Middle frontal gyrus (tissue), 1 donor: ENCODE data around the gene AUTS2.

ENCODE experiments used
- DNase-seq: peaks from one replicate; pipeline ENCODE4 v3.0.0-alpha.2; 2015; ENCODE audit warnings: low spot score; ENCODE audit errors: extremely low spot score

The AUTS2 gene

DNA sequence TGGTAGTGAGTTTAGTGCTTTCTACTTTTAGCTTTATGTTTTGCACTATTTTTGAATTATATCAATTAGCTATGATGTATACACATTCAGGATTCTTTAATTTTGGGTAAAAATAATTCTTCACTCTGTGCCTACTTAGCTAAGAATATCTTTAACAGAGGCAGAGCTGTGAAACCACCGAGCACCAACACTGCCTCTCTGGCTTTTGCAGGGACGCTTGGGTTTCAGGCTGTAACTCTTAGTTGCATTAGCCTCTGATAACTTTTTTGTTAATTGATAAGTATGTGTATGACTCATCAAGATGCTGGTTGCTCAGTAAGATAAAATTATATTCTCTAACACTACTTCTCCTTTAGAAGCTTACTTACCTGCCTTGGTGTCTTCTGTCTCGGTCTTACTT lies 738.3 kb downstream of the AUTS2 start:
- no peak for DNase-seq

DNA sequence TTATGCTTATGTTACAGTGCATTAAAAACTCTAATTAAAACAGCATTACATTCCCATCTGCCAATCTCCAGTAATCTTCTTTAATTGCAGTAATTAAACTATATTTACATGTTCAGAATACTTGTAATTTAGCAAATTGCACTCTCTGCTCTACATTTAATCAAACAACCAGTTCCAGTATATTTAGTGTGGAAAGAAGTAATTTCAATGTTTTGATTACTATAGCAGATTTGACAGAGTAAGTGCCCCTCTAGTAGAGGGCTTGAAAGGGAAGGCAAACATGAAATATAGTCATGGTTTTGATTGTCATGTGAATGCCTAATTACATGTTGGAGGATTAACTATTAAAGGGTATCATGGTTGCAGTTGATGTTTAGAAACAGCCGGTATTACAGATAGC lies 739.7 kb downstream of the AUTS2 start:
- no peak for DNase-seq

DNA sequence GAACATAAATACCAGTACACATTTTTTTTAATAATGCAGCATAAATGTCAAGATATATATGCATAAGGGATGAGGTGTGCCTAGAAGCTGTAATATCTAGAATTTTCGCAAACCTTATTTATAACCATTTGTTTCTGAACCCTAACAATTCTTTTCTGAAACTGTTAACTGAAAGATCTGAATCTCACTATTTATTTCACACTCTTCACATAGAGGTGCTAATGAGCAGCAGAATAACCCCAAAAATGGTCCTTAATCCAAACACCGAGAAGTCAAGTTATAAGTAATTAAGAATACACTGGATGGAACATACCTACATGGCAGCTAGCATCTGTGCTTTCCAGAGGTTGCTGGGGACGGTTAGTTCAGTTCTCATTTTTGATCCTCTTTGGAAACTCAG lies 742.0 kb downstream of the AUTS2 start:
- DNase-seq, result no peak

DNA sequence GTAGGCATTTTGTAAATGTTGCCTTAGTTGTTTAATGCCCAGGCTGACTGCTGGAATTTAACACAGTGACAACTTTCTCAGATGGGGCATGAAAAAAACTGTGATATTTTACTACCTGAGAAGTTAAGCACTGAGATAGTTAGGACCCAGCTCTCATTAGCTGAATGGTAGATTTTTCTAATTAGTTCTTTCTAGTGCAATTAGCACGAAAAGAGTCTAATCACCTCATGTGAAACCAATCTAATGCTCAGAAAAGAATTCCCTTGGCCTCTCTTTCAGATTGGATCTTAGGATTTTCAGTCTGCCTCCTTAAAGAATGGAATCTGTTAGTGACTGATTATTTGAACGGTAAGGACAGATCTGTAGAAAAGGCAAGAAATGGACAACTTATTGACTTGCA lies 743.2 kb downstream of the AUTS2 start:
- no peak for DNase-seq

DNA sequence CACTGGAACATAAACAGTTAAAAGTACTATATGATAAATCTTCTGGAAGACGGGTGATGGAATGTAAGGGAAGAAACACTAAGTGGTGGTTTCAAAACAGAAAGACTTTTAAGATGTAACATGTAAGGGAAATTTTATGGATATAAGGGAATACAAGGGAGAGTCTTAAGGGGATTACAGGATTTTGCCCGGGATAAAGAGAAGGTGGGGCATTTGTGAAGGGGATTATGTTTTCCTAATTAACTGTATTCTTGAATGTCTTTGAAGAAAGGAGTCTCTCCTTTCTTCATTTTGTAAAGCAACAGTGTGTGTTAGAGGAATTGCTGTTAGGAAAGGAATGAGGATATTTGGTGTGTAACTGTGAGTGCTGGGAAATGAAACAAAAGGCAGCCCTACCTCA lies 745.2 kb downstream of the AUTS2 start:
- no peak for DNase-seq

DNA sequence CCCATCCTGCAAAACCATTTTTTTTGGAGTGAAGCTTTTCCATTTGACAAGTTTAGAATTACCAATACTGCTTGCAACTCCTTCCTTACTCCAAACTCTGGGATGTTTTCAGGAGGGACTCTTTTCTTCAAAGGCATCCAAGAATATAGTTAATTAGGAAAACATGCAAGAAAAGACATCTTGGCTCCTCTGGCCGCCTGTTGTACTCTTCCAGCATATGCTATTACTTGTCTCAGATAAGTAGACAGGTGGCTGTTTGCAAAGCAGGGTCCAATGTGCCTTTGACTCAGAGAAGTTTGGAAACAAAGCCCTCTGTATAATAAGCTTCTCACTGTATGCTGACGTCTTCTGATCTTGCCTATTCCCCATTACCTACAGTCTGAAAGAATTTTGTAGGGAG lies 746.5 kb downstream of the AUTS2 start:
- DNase-seq, result no peak

DNA sequence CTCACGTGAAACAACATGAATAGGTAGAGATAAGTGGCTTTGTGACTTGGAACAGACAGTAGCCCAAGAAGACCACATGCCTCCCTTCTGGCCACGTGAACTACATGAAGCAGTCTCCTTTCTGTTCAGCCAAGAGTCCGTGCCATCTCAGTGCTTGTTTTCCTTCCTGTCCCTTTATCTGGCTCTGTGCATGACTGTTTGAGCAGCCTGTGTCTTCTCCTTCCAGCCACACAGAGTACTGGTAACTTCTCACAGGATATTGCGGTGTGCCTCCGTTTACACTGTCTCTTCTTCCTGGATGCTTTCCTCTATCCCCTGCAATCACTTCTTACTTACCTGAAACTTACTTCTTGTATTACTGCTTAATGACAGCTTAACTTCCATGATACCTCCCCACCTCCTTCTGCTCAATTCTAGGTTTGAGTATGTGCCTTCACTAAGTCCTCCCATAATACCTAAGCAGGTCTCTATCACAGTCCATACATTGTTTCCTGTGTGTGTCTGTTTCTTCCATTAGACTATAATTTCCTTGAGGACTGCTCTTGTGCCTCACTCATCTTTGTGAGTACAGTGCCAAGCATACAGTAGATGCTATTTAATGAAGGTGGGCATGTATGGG lies 748.7 kb downstream of the AUTS2 start:
- no peak for DNase-seq

DNA sequence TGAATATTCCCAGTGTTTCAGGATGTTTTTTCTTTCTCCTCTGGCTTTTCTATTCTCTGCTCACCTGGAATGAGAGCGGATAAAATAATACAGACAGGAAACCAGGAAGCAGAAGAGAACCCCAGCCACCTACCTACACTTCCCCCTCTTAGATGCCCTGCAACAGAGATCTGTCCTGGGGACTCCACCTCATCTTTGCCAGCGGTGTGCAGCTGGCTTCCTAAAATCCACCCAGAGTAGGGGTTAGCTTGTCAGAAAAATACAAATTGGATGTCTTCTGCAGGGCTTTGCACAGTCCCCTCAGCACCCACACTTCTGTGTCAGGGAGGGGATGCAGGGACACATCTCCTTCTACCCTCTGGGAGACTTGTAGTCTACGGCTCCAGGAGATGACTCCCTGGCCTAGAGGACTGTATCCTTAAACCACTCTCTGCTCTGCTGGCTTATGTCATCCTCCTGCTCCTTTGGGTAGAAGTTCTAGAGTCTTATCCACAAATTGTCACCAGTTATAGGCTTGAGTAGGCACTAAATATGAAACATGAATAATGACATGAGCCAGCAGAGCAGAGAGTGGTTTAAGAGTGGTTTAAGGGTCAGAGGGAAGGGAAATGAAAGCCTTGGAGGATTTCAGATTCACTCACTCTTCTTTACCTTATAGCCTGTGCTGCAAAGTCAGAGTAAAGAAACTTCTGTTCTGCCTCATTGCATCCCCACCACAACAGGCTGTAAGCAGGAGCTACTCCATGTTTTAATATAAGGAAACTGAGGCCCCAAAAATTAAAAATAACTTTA lies 749.4 kb downstream of the AUTS2 start:
- no peak for DNase-seq

DNA sequence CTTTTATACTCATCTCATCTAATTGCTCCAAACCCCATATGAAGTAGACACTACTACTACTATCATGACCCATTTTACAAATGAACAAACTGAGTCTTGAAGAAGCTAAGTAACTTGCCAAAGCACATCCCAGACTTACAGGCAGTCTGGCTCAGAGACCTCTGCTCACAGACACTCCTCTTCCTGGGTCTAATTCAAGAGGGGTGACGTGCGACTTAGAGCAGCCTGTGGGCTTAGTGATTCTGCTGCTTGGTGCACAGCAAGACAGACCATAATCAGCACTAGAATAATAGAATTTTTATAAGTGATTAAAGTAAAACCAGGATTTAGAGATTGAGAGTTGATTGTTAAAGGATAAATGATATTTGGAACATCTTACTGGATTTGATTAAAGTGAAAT lies 750.8 kb downstream of the AUTS2 start:
- no peak for DNase-seq

DNA sequence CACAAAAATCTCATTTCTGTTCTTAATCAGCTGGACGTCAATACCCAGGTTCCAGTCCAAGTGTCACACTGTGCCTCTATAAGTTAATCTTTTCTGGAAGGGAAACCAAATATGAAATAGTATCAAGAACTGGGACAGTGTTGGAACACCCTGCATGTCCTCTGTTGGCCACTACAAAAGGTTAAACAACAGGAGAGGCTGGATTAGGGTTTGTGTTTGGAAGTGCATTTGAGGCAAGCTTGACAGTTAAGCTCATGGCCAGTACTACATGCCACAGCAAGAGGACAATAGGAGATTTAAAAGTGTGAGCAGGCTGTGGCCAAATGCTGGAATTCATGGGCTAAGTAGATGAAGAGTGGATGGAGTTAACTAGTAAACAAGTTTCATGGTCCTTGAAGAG lies 751.5 kb downstream of the AUTS2 start:
- no peak for DNase-seq

DNA sequence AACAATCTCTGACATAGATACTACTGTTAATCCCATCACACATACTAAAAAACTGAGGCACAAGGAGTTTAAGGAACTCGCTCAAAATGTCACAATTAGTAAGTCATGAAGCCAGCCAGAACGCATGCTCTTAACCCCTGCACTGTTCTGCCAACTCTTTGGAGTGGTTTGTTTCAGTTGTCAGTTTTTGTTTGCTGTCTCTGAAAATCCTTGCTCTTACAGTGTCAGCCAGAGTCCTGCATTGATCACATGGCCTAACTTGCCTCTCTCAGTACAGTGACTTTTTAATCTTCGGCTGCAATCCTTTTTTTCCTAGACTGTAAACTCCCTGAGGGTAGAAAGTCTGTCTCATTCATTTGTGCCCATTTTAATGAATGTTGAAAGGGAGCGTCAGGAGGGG lies 753.8 kb downstream of the AUTS2 start:
- DNase-seq, result no peak

DNA sequence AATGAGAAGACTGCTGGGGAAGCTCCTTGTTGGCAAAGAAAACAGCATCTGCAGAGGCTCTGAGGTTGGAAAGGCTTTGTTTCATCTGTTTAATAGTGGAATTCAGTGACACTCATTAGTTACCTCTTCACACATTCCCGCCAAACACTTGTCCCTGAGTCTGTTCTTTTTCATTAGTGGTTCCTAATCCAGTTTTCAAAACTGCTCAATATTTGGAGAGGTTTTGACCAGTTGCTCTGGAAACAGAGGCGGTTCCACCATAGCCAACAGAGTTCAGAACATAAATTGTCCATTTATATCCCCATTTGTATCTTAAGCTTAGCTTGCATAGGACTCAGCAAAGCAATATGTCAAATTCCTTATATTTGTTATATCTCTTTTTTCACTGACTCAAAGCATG lies 754.6 kb downstream of the AUTS2 start:
- no peak for DNase-seq

DNA sequence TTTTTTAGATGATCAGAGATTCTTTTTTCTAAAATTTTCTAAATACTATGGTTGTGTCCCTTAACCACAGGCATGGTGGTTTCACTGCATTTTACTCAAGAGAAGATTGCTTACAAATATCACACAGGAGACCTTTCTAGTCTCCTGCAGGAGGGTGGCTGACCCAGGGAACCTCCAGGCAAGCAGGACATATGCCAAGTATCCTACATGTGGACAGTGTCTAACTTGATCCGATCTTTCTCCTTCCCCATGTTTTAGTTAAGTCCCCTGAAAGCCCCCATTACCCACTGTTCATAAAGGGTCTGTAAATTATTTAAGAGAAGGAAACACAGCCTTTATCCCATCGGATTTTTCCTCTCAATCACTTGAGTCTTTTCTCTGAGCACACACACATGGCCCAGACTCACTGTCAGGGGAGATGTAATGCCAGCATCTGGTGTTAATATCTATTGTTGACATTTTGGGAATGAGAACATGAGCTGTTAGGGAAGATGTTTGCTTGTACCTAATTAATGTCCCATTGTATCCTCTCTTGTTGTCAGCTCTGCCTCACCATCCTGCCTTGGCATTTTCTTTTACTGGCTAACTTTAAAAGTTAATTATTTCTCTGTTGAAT lies 755.2 kb downstream of the AUTS2 start:
- DNase-seq, result no peak

DNA sequence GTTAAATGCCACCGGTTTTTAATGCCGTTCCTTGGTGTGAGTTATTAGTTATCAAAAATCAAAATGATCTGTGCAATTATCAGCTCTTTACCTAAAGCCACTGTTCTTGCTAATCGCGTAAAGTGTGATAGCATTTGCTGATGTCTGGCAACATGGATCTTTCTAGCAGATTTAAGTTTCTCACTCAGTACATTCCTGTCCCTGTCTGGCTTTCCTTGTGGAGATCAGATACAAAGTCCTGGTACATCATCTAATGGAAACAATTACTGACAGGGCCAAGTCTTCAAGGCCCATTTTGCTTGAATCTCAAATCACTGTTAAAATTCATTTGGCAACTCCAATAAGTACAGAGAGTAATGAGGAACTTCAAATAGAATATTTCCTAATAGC lies 755.7 kb downstream of the AUTS2 start:
- no peak for DNase-seq

DNA sequence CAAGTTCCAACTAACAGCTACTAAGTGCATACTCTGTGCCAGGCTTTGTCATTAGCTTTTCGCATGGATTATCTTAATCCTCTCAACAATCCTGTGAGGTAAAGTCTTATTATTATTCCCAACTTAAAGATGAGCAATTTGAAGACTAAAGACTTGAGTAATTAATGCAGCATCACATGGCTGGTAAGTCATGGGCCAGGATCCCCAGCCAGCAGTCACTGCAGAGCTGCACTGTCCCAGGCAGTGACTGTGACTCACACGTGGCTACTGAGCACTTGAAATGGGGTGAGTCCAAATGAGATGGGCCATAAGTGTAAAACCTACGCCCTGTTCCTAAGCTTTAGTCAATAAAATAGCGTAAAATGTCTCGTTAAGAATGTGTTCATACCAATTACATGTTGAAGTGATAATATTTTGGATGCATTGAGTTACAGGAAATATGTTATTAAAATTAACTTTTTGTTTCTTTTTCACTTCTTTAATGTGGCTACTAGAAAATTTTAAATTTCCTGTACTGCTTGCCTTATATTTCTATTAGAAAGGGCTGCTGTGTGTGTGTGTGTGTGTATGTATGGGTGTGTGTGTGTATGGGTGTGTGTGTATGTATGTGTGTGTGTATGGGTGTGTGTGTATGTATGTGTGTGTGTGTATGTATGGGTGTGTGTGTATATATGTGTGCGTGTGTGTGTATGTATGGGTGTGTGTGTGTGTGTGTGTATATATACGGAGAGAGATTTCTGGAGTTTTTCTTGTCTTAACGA lies 756.3 kb downstream of the AUTS2 start:
- DNase-seq, result no peak

DNA sequence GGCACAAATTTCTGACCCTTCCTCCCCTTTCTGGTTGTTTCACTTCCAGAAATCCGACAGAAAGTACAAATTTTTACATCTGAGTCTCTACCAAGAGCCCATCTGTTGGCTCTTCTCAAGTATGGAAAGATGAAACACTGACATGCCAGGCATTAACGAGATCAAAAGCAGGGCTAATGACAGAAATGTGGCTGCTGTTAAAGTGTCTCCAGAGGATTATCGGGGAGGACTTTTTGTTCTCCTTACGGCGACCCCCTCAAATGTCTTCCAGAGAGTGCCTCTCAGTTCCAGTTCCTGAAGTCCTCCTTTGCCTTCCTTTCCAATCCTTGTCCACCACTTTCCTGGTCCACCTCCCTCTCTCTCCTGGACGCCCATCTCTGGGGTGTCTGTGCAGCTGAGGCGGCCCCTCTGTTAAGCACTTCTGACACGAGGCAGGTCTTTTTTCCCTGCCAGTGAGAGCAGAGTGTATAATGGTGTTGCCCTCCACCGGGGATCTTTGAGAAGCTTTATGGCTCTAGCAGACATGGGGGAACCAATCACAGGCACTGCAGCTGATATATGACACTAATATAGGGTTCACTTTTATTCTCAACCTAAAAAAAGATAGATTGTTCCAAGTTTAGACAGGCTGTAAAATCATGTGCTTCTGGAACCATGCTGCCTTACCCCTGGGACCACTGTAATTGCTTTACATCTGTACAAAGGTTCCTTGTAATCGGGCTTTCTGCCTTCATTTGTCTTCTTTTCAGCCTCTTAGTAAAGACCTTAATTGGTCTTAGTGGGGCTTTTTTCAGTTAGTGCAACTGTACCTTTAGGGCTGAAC lies 757.1 kb downstream of the AUTS2 start:
- DNase-seq, result no peak

DNA sequence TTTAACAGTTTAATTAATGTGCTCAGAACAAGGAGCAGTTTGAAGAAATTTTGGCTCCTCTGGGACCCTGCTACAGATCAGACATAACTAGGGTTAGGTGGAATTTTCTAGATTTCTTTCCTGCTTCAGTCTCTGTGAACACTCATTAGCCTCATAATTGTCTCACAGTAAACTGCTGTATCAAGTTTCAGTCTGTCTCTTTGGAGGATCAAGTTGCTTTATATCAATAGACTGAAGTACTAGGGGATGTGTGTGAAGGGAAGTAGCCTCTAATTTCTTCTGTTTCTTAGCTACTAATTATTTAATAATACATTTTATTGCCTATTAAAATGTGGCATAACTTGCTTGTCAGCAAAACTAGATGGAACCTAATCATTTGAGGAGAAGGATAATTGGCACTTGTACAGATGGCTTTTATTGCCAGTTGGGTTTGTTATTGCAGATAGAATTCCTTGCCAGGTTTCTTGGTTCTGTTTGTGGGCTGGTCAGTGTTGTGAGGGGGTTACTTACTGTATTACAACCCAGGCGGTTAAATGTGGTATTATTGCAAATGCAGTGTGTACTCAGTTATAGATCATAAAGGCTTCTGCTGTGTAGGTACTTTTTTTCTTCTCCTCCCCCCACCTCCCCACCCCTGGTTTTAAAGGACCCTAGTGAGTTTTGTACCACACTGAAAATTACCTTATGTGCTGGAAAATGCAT lies 758.0 kb downstream of the AUTS2 start:
- DNase-seq, result no peak

DNA sequence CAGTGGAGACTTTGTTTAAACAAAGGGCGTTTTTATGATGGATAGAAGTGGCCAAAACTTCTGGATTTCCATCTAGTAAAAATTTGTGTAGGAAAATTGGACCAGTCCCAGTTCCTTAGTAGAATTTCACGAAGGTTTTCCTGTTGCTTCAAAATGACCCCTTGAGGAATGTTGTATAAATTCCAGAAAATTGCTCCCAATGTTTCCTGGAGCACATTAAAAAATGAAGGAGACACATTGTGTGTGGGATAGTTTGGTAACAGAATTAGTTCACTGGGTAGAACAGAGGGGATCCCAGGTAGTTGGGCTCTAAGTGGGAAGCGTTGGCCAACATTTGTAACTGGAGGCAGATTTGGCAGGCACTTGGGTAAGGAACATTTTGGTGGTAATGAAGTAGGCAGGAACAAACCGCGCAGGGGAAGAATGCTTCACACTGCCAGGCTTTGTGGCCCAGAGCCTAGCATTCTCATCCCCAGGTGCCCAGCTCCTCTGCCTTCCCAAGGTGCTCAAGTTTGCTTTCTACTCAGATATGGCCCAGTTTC lies 758.6 kb downstream of the AUTS2 start:
- DNase-seq, result no peak

DNA sequence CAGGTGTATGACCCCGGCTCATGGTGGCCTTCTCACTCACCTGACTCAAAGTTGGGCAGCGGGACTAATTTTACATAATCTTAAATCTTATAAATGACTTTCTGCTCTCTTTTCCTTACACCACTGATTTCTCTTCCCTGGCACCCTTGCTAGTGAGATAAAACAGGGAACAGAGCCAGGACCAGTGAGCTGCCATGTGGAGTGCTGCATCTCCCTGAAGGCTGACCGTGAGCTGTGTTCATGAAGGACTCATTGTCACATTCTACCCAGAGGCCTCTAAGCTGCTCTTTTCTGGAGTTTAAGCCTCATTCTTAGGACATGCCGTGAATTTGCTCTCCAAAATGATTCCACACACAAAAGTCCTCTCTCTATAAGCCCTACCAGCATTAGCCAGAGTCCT lies 762.3 kb downstream of the AUTS2 start:
- DNase-seq, result no peak

DNA sequence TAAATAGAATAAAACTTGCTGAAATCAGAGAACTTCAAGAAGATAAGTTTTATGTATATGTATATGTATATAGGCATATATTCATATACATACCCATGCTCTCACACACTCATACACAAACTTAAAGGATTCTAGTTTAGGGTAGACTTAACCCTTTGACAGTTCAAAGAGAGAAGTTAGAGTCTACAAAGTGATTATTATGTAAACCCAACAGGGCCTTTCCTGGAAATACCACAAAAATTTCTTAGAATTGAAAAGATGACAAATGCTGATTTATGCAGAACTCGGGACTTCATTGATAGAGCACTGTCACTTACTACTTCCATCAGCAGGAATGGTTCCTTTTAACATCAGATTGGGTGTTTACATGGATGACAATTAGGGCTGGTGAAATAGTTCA lies 763.5 kb downstream of the AUTS2 start:
- DNase-seq, result no peak
